HL-60 (cell line): ENCODE data around the gene ELOVL4.

ENCODE experiments used
- CTCF ChIP-seq: IDR thresholded peaks from one replicate; pipeline ENCODE4 v1.5.1; 2011; ENCODE audit warnings: low read length, control low read depth, inconsistent platforms; ENCODE audit not compliant: insufficient read depth
- GABPA ChIP-seq: IDR thresholded peaks from 2 replicates; pipeline ENCODE4 v1.6.1; 2012; ENCODE audit warnings: low read depth
- POLR2AphosphoS5 ChIP-seq: IDR thresholded peaks from 2 replicates; pipeline ENCODE4 v1.6.1; 2012; ENCODE audit warnings: low read depth
- REST ChIP-seq: IDR thresholded peaks from 2 replicates; pipeline ENCODE4 v1.6.1; 2012; ENCODE audit warnings: low read depth; ENCODE audit not compliant: insufficient replicate concordance
- SPI1 ChIP-seq: IDR thresholded peaks from 2 replicates; pipeline ENCODE4 v1.6.1; 2012; ENCODE audit warnings: low read depth, mild to moderate bottlenecking, borderline replicate concordance

- TF ChIP-seq CTCF (peak; percentile 41), POLR2AphosphoS5 (no peak), GABPA (no peak), REST (no peak), SPI1 (no peak)
These were observed 79.1 kb downstream of the ELOVL4 start for GRCh38 chr6:79868098-79868722.
